ENCODE measurements around the gene PSMD12. TPM values are rescaled to one million over a fixed set of nuclear protein-coding genes. Genes with fewer than 3 reads are reported as not detected.

PSMD12 gene
- total and polyA plus RNA-seq, 8 donors: 4.9 to 44.6 (median 17.4) TPM

- Histone ChIP-seq H3K4me1 (peaks cover 26 to 55% (median 44%) of the 10 kb centered on the region in 4 donors), H3K36me3 (peaks cover 0 to 17% (median 10%) of the 10 kb centered on the region in 4 donors), H3K27me3 (no peaks in the 10 kb centered on the region), H3K27ac (peak overlapping the region; percentile 94 to 98 (median 95)), H3K9me3 (no peaks in the 10 kb centered on the region), H3K4me3 (peak overlapping the region; percentile 74 to 95 (median 90))
- TF ChIP-seq POLR2AphosphoS5 (IDR thresholded peaks at IDR 0.05): peak in 1 of 3 donors; percentile 33
- TF ChIP-seq EP300 (IDR thresholded peaks at IDR 0.05): no peak
- WGBS, 5 donors: 0 to 1% (median 0%) methylated on average over 11 of the region's 11 CpGs
- intact Hi-C loops (cut with DNase I; ENCODE audit: low total_unique reads): no loop called here
- peak in 1 of 2 donors; percentile 46 for DNase-seq
These were observed 612 bp downstream of the PSMD12 start for GRCh38 chr17:67365738-67366192.

- intact Hi-C loops (cut with DNase I; ENCODE audit: low total_unique reads): no loop called here
- H3K4me3 ChIP-seq: peak overlapping the region; percentile 74 to 95 (median 90)
- H3K27ac ChIP-seq: peak overlapping the region; percentile 43 to 96 (median 95)
- 38 to 56% (median 44%) methylated on average over 25 to 26 of the region's 26 CpGs for WGBS, 5 donors
- no peaks in the 10 kb centered on the region for H3K9me3 ChIP-seq
- no peaks in the 10 kb centered on the region for H3K27me3 ChIP-seq
- peaks cover 30 to 62% (median 51%) of the 10 kb centered on the region in 4 donors for H3K4me1 ChIP-seq
- DNase-seq: no peak
- TF ChIP-seq EP300 (IDR thresholded peaks at IDR 0.05) (no peak), POLR2A (IDR thresholded peaks at IDR 0.05) (no peak), POLR2AphosphoS5 (IDR thresholded peaks at IDR 0.05) (no peak), CTCF (IDR thresholded peaks at IDR 0.05) (no peak)
- H3K36me3 ChIP-seq: peaks cover 0 to 24% (median 17%) of the 10 kb centered on the region in 4 donors
These were observed 1.3 kb downstream of the PSMD12 start for GRCh38 chr17:67364847-67365737.

- Histone ChIP-seq H3K36me3 (peaks cover 4 to 35% (median 33%) of the 10 kb centered on the region in 4 donors), H3K4me3 (no peak overlapping the region), H3K9me3 (no peaks in the 10 kb centered on the region), H3K27me3 (no peaks in the 10 kb centered on the region), H3K4me1 (peaks cover 31 to 88% (median 59%) of the 10 kb centered on the region in 4 donors), H3K27ac (no peak overlapping the region)
- TF ChIP-seq CTCF (IDR thresholded peaks at IDR 0.05): no peak
- no peak for TF ChIP-seq EP300 (IDR thresholded peaks at IDR 0.05)
- no peak for TF ChIP-seq POLR2AphosphoS5 (IDR thresholded peaks at IDR 0.05)
- TF ChIP-seq POLR2A (IDR thresholded peaks at IDR 0.05): no peak
- 93 to 96% (median 95%) methylated on average over 9 of the region's 9 CpGs for WGBS, 5 donors
- intact Hi-C loops (cut with DNase I; ENCODE audit: low total_unique reads): no loop called here
- DNase-seq: no peak
These were observed 4.2 kb downstream of the PSMD12 start for GRCh38 chr17:67362173-67362572.

- WGBS, 5 donors: 78 to 88% (median 88%) methylated on average over 1 of the region's 1 CpG
- H3K9me3 ChIP-seq: no peaks in the 10 kb centered on the region
- no peak overlapping the region for H3K4me3 ChIP-seq
- TF ChIP-seq POLR2A (IDR thresholded peaks at IDR 0.05) (no peak), CTCF (IDR thresholded peaks at IDR 0.05) (no peak), POLR2AphosphoS5 (IDR thresholded peaks at IDR 0.05) (no peak), EP300 (IDR thresholded peaks at IDR 0.05) (no peak)
- H3K4me1 ChIP-seq: peaks cover 31 to 82% (median 57%) of the 10 kb centered on the region in 4 donors
- intact Hi-C loops (cut with DNase I; ENCODE audit: low total_unique reads): no loop called here
- H3K27me3 ChIP-seq: no peaks in the 10 kb centered on the region
- DNase-seq: no peak
- H3K27ac ChIP-seq: no peak overlapping the region
- peaks cover 10 to 48% (median 43%) of the 10 kb centered on the region in 4 donors for H3K36me3 ChIP-seq
These were observed 5.5 kb downstream of the PSMD12 start for GRCh38 chr17:67360880-67361279.

All from stomach (tissue), 9 donors.